ENCODE data around the gene TADA2A. TPM values are rescaled to one million over a fixed set of nuclear protein-coding genes. Genes with fewer than 3 reads are reported as not detected.

TADA2A gene
- polyA plus RNA-seq, 2 of the 4 experiments (the other 2 are of a cell fraction), result 9.9 to 27.1 TPM

GRCh38 chr17:37385474-37385990, 21.2 kb upstream of the TADA2A start (continued):
- TF ChIP-seq ATOH8 (CRISPR knock-in tag; IDR thresholded peaks at IDR 0.05; ENCODE audit: low read depth) (no peak), FOSL2 (IDR thresholded peaks at IDR 0.05) (no peak), FOSL2 (CRISPR knock-in tag; IDR thresholded peaks at IDR 0.05) (no peak), CEBPB (IDR thresholded peaks at IDR 0.05) (no peak), CHD2 (IDR thresholded peaks at IDR 0.05; ENCODE audit: low read length, partially characterized antibody) (no peak), HDAC2 (IDR thresholded peaks at IDR 0.05) (no peak), HEYL (CRISPR knock-in tag; IDR thresholded peaks at IDR 0.05) (no peak), HOXB13 (CRISPR knock-in tag; IDR thresholded peaks at IDR 0.05; ENCODE audit: low read depth) (no peak), JUNB (IDR thresholded peaks at IDR 0.05) (no peak)

GRCh38 chr17:37386462-37386861, 20.2 kb upstream of the TADA2A start:
- Histone ChIP-seq H3K9me3 (no peaks in the 10 kb centered on the region), H3K4me2 (no peak overlapping the region), H3K4me3 (no peak overlapping the region), H3K27ac (no peak overlapping the region), H3K4me1 (peaks cover 22% of the 10 kb centered on the region; the same call in 2 of the 3 replicates)
- POLR2A ChIA-PET, result no interaction called here
- DNase-seq (ENCODE audit: low read depth in 1 of 2, low spot score in 1 of 2), result no peak
- FAIRE-seq, result no peak
- TF ChIP-seq GATA3 (IDR thresholded peaks at IDR 0.05; ENCODE audit: borderline replicate concordance), result no peak
- no peak for TF ChIP-seq HOXB5 (CRISPR knock-in tag; IDR thresholded peaks at IDR 0.05)
- no peak for TF ChIP-seq HOXB13 (CRISPR knock-in tag; IDR thresholded peaks at IDR 0.05; ENCODE audit: low read depth)
- no peak for TF ChIP-seq RAD21 (conservative IDR thresholded peaks at IDR 0.05 in 1 of 2, IDR thresholded peaks at IDR 0.05 in 1 of 2)
- TF ChIP-seq RARB (CRISPR knock-in tag; IDR thresholded peaks at IDR 0.05), result no peak
- no peak for TF ChIP-seq RFX5 (IDR thresholded peaks at IDR 0.05)
- CTCF ChIA-PET, result interaction anchor here (1.2 to 12.2 kb wide), 6 partner anchors 11 to 339 kb away, joined by 3 to 204 read pairs (median 4); partner anchors contain the start of gene C17orf78
- WGBS (ENCODE audit: missing lambda C conversion rate), result 90% methylated on average over 5 of the region's 5 CpGs
- ATAC-seq, result no peak

GRCh38 chr17:37388266-37388665, 18.4 kb upstream of the TADA2A start:
- no peak for FAIRE-seq
- DNase-seq (ENCODE audit: low read depth in 1 of 2, low spot score in 1 of 2), result no peak
- 53% methylated on average over 3 of the region's 3 CpGs for WGBS (ENCODE audit: missing lambda C conversion rate)
- peak; percentile 46 to 66; a peak in 4 of 6 replicates for ATAC-seq
- Histone ChIP-seq H3K27ac (peak overlapping the region in 1 of 2 experiments; percentile 29; a peak in 3 of 6 replicates), H3K4me3 (no peak overlapping the region), H3K4me2 (no peak overlapping the region), H3K9me3 (no peaks in the 10 kb centered on the region), H3K4me1 (peaks cover 34% of the 10 kb centered on the region)
- CTCF ChIA-PET, result interaction anchor here (0.5 to 12.2 kb wide), 6 partner anchors 9 to 103 kb away, joined by 3 to 204 read pairs (median 4); partner anchors contain the start of gene C17orf78
- POLR2A ChIA-PET, result interaction anchor here (1.0 kb wide), 1 partner anchor 19 kb away, joined by 3 read pairs; the partner anchor contains the start of genes ACACA and TADA2A
- TF ChIP-seq FOSL2 (IDR thresholded peaks at IDR 0.05) (no peak), FOSL2 (CRISPR knock-in tag; IDR thresholded peaks at IDR 0.05) (peak; percentile 2; the same call in 1 of the 2 replicates), MAFK (IDR thresholded peaks at IDR 0.05; ENCODE audit: partially characterized antibody) (no peak), SREBF2 (IDR thresholded peaks at IDR 0.05) (no peak), NPAS2 (CRISPR knock-in tag; IDR thresholded peaks at IDR 0.05; ENCODE audit: borderline replicate concordance) (no peak)

- WGBS (ENCODE audit: missing lambda C conversion rate), result 98% methylated on average over 4 of the region's 4 CpGs
- ATAC-seq (no peak), FAIRE-seq (no peak), DNase-seq (ENCODE audit: low read depth in 1 of 2, low spot score in 1 of 2) (no peak)
- ChIA-PET CTCF (interaction anchor here (1.2 to 12.2 kb wide), 3 partner anchors 14 to 102 kb away, joined by 5 to 204 read pairs (median 6); partner anchors contain the start of gene C17orf78), POLR2A (no interaction called here)
- Histone ChIP-seq H3K4me3 (no peak overlapping the region), H3K9me3 (no peaks in the 10 kb centered on the region), H3K4me2 (no peak overlapping the region), H3K4me1 (peaks cover 32% of the 10 kb centered on the region), H3K27ac (no peak overlapping the region)
- no peak for TF ChIP-seq ELK1 (IDR thresholded peaks at IDR 0.05; ENCODE audit: low read depth, low read length)
- TF ChIP-seq BHLHE40 (IDR thresholded peaks at IDR 0.05; ENCODE audit: low read depth, low read length), result no peak
- TF ChIP-seq ZFP36 (IDR thresholded peaks at IDR 0.05; ENCODE audit: borderline replicate concordance, partially characterized antibody), result no peak
- TF ChIP-seq JUN (IDR thresholded peaks at IDR 0.05), result no peak
- no peak for TF ChIP-seq E2F6 (IDR thresholded peaks at IDR 0.05; ENCODE audit: borderline replicate concordance, low read depth)
- no peak for TF ChIP-seq ATOH8 (CRISPR knock-in tag; IDR thresholded peaks at IDR 0.05; ENCODE audit: low read depth)
- no peak for TF ChIP-seq RAD21 (conservative IDR thresholded peaks at IDR 0.05 in 1 of 2, IDR thresholded peaks at IDR 0.05 in 1 of 2)
- TF ChIP-seq SMC3 (IDR thresholded peaks at IDR 0.05), result no peak
- no peak for TF ChIP-seq EHMT2 (IDR thresholded peaks at IDR 0.05; ENCODE audit: low read depth)
- no peak for TF ChIP-seq FOXS1 (CRISPR knock-in tag; IDR thresholded peaks at IDR 0.05)
- no peak for TF ChIP-seq TP53 (CRISPR knock-in tag; IDR thresholded peaks at IDR 0.05)
- TF ChIP-seq MAFK (IDR thresholded peaks at IDR 0.05; ENCODE audit: partially characterized antibody), result no peak
- TF ChIP-seq HOXB5 (CRISPR knock-in tag; IDR thresholded peaks at IDR 0.05), result no peak
- TF ChIP-seq ZC3H11A (IDR thresholded peaks at IDR 0.05), result no peak
These were observed 17.5 kb upstream of the TADA2A start for GRCh38 chr17:37389160-37389559.
